Myocyte (in vitro differentiated cells): ENCODE results near the gene HLA-DQB1. TPM values are rescaled to one million over a fixed set of nuclear protein-coding genes. Genes with fewer than 3 reads are reported as not detected.

ENCODE experiments used
- DNase-seq: peaks from one replicate; pipeline ENCODE4 v3.0.0-alpha.2; 2012; ENCODE audit warnings: low read depth
- total RNA-seq: library from RNA; depleted of rRNA; stranded (reverse); fragments of >200 nt; gene quantifications from 2 replicates; pipeline ENCODE4 v1.2.3, GENCODE V29; 2014

HLA-DQB1 gene
- total RNA-seq, 1 donor from 2014 or later = not detected

DNA sequence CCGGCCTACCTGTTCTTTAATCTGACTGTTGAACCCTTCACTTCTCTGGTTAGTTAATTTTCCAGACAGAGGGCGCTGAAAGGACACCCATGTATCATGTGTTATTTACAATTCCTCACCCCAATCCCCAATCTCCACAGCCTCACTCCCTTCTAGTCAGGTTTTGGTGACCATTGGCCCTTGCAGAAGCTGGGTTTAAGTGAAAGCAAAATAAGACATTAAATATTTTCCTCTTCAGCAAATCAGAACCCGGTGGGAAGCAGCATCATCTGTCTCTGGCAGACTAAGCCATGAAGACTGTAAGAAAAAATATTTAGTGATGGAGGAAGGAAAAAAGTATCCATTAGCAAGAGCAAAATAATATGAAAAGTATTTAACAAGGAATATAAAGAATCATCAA is 38.6 kb downstream of the HLA-DQB1 start:
- peak; percentile 29 for DNase-seq

GRCh38 chr6:32627249-32627648 is 39.2 kb downstream of the HLA-DQB1 start:
- no peak for DNase-seq

DNA sequence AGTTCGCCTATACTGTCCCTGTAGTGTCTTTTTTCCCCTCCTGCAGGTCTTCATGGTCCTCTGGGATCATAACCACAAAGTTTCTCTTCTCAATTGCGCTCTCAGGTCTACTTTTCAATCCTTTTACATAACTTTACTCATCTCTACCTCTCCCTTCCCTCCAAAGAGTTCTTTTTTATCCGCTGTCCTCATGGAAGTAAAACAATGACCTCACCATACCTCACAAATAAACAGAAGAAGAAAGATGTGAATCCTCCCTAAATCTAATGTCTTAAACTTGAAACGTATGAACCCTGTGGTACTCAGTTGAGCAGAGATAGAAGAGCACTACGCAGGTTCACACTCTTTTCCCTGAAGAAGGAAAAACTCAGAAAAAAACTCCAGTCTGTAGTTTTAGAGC is 41.3 kb downstream of the HLA-DQB1 start:
- no peak for DNase-seq

DNA sequence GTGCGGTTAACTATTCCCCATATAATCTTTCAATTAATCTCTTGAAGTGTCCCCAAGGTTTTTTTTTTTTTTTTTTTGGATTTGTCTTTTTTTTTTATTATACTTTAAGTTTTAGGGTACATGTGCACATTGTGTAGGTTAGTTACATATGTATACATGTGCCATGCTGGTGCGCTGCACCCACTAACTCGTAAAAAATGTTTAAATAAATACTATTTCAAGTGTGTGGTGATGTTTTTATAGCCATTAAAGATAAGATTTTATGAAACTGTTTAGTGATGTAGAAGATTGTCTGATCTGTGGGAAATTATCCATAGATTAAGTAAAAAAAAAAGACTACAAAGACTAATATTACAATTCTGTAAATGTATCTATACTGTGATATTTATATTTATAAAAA is 41.9 kb downstream of the HLA-DQB1 start:
- DNase-seq = no peak

GRCh38 chr6:32623693-32624092 is 42.8 kb downstream of the HLA-DQB1 start:
- DNase-seq = no peak

- DNase-seq = peak; percentile 31
Measured at GRCh38 chr6:32622545-32623401, 43.7 kb downstream of the HLA-DQB1 start.

DNA sequence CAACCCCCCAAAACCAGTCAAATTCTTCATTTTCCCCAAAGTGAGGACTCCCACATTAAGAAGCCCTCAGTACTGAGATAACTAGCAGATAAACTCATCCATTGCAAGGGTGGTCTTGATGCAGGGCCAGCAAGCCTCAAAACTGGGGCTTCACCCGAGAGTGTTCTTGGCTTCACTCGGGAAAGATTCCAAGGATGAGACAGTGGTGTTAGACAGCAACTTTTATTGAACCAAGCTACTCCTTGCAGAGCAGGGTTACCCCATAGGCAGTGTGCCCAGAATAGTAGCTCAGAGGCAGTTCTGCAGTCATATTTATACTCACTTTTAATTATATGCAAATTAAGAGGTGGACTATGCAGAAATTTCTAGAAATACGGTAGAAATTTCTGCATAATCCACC is 45.1 kb downstream of the HLA-DQB1 start:
- no peak for DNase-seq

DNA sequence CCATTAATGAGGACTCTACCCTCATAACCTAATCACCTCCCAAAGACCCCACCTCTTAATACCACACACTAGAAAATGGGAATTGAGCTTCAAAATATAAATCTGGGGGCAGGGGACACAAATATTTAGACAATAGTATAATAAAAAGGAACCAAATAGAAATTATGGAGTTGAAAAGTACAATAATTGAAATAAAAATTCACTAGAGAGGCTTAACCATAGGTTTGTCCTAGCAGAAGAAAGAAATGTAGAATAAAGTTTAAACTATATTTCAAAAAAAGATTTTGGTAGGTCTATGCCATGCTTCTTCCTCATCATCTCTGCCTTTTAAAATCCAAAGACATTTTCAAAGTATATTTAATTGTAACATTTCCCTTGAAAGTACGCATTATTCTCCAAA is 48.7 kb downstream of the HLA-DQB1 start:
- no peak for DNase-seq

DNA sequence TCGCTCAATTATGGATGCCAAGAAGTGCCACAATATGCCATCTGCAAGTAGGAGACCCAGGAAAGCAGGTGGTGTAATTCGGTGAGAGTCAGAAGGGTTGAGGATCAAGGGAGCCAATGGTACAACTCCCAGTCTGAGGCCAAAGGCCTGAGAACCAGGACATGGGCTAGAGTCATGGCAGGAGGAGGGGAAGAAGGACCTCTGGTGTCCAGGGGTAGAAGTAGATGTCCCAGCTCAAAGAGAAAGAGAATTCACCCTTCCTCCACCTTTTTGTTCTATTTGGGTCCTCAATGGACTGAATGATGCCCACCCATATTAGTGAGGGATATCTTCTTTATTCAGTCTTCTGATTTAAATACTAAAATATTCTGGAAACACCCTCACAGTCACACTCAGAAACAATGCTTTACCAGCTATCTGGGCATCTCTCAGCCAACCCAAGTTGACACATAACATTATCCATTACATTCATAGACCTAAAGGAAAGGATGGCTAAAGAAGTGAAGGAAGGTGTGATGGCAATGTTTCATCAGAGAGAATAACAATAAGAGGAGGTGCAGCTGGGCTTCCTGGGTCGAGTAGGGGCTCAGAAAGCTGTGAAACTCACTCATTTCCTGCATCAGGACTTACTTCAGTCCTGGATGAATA is 50.4 kb downstream of the HLA-DQB1 start:
- DNase-seq = no peak

DNA sequence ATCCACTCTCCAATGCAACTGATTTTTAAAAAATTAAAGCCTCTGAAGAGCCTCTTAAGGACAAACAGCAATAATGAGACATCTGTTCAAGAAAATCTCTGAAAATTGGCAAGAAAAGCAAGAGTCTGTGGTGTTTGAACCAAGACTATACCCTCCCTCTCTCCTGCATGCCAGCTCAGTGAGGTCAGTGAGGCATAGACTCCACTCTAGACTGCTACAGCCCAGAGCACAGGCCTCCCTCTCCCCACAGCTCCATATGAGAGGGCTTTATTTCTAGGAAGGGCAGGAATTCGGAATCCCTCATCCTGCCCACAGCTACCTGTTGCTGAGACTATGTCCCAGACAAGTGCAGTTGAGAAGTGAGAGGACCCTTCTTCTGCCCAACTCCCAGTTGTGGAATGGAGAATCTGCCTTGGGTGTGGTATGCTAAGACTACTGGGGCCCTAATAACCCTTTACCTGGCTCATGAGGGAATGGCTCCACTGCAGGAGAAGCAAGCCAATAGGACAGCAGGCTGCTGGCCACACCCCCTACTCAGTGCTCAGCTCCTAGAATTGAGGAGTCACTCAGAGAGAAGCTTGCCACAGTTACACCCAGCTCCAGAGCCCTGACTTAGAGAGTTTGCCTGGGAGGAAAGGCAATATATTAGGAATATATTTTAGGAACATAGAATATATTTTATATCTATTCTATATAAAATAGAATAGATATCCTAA is 51.9 kb downstream of the HLA-DQB1 start:
- no peak for DNase-seq

GRCh38 chr6:32613475-32613874 is 53.0 kb downstream of the HLA-DQB1 start:
- DNase-seq = no peak

DNA sequence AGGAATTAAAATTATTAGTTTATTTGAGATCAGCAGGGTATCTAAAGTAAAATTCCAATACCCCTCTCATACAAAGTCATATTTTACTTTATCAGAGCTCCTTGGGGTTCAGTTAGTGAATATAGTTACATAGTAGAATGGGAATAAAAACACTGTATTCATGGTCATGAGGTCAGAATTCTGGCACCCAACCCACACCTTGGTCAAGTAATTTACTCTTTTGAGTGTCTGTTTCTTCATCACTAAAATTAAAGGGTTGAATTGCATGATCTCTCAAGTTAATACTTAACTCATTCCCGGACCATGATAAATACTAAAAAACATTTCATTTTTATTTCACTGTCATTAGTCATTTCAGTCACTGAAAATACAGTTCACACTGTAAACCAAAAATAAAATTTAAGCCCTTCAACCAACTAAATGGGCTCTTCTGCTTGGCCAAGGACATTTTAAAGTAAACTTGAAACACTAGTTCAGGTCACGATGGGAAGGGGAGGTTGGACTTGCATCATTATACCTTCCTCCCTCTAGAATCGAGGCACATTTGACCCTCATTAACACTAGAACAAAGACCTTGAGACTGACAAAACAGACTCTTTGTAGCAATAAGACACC is 55.7 kb downstream of the HLA-DQB1 start:
- DNase-seq = no peak

DNA sequence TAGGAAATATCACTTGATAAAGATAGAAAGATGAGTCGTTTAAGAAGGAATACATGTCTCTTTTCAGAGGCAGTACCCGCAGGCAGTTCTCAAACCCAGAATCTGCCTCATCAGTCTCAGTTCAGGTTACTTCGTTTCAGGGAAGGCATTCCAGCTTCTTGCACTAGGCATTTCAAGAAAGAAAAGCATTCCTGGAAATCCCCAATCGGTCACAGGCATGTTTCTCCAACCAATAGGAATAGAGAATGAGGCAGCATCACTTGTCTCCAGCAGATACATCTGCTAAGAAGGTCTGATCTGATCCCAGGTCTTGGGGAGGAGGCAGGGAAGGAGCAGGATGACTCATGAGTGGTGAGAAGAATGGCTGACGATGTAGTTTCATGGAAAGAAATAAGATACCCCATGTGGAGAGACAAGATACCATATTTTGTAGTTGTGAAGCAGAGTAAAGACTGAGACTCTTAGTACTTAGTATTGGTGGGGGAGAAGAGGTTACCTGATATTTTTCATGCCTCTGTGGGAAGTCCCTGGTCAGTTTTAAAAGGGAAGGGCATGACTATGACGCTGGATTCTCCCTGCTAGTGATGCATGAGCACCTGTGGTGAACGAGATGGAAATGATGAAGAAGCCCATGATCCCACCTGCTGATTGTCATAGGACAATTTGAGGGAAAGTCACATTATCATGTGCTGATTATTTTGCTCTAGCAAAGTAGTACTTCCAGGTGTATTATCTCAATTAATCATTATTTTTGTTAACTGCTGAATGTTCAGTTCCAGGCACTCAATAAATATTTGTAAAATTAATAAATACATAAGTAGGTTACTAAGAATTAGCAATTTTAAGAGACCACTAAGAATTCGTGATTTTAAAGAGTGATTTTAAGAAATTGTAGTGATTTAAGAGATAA is 56.5 kb downstream of the HLA-DQB1 start:
- DNase-seq = peak; percentile 69

Other genes starting within 250 kb of the HLA-DQB1 start
- gene HLA-DRA, start 226.8 kb downstream of the HLA-DQB1 start, total RNA-seq = 0.45 and 0.47 TPM in 2 replicates
- gene HLA-DRB5, start 136.4 kb downstream of the HLA-DQB1 start, total RNA-seq = 0.13 TPM in 1 of 2 replicates, not detected in the other
- 0.21 TPM in 1 of 2 replicates, not detected in the other for gene HLA-DRB1, start 76.8 kb downstream of the HLA-DQB1 start, total RNA-seq
- gene HLA-DQA1, start 29.3 kb downstream of the HLA-DQB1 start, total RNA-seq = not detected in 2 replicates
- not detected in 2 replicates for gene HLA-DQA2, start 74.7 kb upstream of the HLA-DQB1 start, total RNA-seq
- not detected in 2 replicates for gene HLA-DQB2, start 96.9 kb upstream of the HLA-DQB1 start, total RNA-seq
- gene HLA-DOB, start 150.3 kb upstream of the HLA-DQB1 start, total RNA-seq = not detected in 2 replicates
- gene TAP2, start 172.1 kb upstream of the HLA-DQB1 start, total RNA-seq = 3.8 and 4.1 TPM in 2 replicates
- 30.7 and 36.0 TPM in 2 replicates for gene PSMB8, start 177.4 kb upstream of the HLA-DQB1 start, total RNA-seq
- gene TAP1, start 187.0 kb upstream of the HLA-DQB1 start, total RNA-seq = 49.7 and 54.7 TPM in 2 replicates
- 7.2 and 8.2 TPM in 2 replicates for gene PSMB9, start 187.5 kb upstream of the HLA-DQB1 start, total RNA-seq